AG04449 (cell line): ENCODE measurements around the gene HERC4.

ENCODE experiments used
- CTCF ChIA-PET: fragments of 350-600 bp; formaldehyde crosslinking; extraction: SDS; loops from one replicate; lab custom pipeline; 2021; ENCODE audit warnings: antibody characterized with exemption; lab: Yijun Ruan, JAX
- POLR2A ChIA-PET: fragments of 400-600, 350-600 bp; formaldehyde crosslinking; extraction: SDS; loops from one replicate; lab custom pipeline; 2020; ENCODE audit warnings: antibody characterized with exemption, inconsistent platforms; lab: Yijun Ruan, JAX
- DNase-seq: peaks from one replicate; pipeline ENCODE4 v3.0.0-alpha.2; 2010; ENCODE audit warnings: low read depth, low spot score
- H3K4me3 ChIP-seq: 2 replicates; pipeline ENCODE4 v1.5.1; 2011; ENCODE audit warnings: low read depth, mild to moderate bottlenecking, control low read depth, low read length
- TF ChIP-seq, protein P1 (sequence below): IDR thresholded peaks from one replicate; pipeline ENCODE4 v1.5.1; 2011; ENCODE audit warnings: mild to moderate bottlenecking, moderate library complexity, low read length, control low read depth, inconsistent platforms; ENCODE audit not compliant: insufficient read depth; ENCODE audit errors: missing control alignments

HERC4 gene

GRCh38 chr10:67917169-67917568 is 157.9 kb downstream of the HERC4 start:
- no peak overlapping the region for H3K4me3 ChIP-seq
- no peak for DNase-seq
- TF ChIP-seq, protein P1, sequence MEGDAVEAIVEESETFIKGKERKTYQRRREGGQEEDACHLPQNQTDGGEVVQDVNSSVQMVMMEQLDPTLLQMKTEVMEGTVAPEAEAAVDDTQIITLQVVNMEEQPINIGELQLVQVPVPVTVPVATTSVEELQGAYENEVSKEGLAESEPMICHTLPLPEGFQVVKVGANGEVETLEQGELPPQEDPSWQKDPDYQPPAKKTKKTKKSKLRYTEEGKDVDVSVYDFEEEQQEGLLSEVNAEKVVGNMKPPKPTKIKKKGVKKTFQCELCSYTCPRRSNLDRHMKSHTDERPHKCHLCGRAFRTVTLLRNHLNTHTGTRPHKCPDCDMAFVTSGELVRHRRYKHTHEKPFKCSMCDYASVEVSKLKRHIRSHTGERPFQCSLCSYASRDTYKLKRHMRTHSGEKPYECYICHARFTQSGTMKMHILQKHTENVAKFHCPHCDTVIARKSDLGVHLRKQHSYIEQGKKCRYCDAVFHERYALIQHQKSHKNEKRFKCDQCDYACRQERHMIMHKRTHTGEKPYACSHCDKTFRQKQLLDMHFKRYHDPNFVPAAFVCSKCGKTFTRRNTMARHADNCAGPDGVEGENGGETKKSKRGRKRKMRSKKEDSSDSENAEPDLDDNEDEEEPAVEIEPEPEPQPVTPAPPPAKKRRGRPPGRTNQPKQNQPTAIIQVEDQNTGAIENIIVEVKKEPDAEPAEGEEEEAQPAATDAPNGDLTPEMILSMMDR, result no peak
- ChIA-PET POLR2A (no interaction called here), CTCF (interaction anchor here (1.0 to 1.4 kb wide), 3 partner anchors 8 to 239 kb away, joined by 3 to 4 read pairs (median 3); no protein-coding TSS in a partner anchor)

DNA sequence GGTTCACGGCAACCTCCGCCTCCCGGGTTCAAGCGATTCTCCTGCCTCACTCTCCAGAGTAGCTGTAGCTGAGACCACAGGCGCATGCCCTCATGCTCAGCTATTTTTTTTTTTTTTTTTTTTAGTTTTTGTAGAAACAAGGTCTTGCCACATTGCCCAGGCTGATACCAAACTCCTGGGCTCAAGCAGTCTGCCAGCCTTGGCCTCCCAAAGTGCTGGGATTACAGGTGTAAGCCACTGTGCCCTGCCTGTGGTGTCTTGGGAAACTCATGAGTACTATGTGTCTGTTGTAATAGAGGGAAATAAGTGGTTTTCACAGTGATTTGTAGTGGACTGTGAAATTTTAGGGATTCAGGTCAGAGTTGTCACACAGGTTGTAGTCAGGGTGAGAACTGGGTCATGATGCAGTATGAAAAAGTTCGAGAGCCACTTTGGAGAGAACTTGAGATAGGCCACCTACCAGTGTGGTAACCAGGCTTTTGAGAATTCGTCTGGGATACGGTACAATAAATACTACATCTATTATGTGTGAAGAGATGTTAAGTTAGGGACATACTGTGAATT is 160.2 kb downstream of the HERC4 start:
- TF ChIP-seq, protein P1, result no peak
- H3K4me3 ChIP-seq, result no peak overlapping the region
- no peak for DNase-seq
- POLR2A ChIA-PET, result no interaction called here
- CTCF ChIA-PET, result interaction anchor here (0.6 kb wide), 1 partner anchor 438 kb away, joined by 3 read pairs; no protein-coding TSS in a partner anchor

GRCh38 chr10:67912331-67912946 is 162.6 kb downstream of the HERC4 start:
- no peak for DNase-seq
- no peak overlapping the region for H3K4me3 ChIP-seq
- CTCF ChIA-PET, result interaction anchor here (1.0 kb wide), 1 partner anchor 20 kb away, joined by 3 read pairs; no protein-coding TSS in a partner anchor
- POLR2A ChIA-PET, result no interaction called here
- TF ChIP-seq, protein P1, result no peak

- POLR2A ChIA-PET, result interaction anchor here (0.7 kb wide), 1 partner anchor 801 kb away, joined by 3 read pairs; no protein-coding TSS in a partner anchor
- TF ChIP-seq, protein P1, result no peak
- DNase-seq, result no peak
- CTCF ChIA-PET, result no interaction called here
- no peak overlapping the region for H3K4me3 ChIP-seq
Observed at GRCh38 chr10:67903581-67903980, 171.5 kb downstream of the HERC4 start.

DNA sequence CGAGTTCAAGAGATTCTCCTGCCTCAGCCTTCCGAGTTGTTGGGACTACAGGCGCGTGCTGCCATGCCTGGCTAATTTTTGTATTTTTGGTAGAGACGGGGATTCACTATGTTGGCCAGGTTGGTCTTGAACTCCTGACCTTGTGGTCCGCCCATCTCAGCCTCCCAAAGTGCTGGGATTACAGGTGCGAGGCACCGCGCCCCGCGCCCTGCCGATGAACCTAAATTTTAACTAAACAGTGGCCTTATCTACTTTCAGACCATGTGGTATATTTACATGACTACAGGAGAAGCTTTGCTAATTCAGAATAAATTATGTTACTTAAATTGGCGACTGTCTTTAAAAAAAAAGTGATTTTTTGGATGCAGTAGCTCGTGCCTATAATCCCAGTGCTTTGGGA is 181.4 kb downstream of the HERC4 start:
- no peak overlapping the region for H3K4me3 ChIP-seq
- TF ChIP-seq, protein P1, result no peak
- DNase-seq, result no peak
- ChIA-PET POLR2A (no interaction called here), CTCF (interaction anchor here (2.2 kb wide), 1 partner anchor 8 kb away, joined by 6 read pairs; no protein-coding TSS in a partner anchor)

DNA sequence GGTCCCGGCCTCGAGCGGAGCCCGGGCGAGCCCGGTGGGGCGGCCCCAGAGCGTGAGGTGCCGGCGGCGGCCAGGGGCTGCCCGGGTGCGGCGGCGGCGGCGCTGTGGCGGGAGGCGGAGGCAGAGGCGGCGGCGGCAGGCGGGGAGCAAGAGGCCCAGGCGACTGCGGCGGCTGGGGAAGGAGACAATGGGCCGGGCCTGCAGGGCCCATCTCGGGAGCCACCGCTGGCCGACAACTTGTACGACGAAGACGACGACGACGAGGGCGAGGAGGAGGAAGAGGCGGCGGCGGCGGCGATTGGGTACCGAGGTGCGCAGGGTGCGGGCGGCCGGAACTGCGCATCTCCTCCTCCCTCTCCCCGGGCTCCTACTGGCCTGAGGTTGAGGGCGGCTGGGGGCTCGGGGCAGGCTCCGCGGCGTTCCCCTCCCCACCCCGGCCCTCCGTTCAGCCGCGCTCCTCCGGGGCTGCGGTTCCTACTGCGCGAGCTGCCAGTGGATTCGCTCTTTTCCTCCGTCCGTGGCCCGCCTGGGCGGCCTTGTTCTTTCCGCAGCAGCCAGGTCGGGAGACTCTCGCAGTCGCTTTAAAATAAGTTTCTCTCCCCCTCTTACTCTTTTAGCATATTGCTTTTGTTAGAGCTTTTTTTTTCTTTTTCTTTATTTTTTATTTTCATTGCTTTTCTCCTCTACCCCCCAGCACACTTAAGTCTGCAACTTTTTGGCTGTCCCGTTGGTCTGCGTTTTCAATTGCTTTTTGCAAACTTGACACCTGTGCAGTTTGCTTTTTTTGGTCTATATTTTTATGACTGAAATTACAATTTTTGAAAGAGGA is 190.0 kb downstream of the HERC4 start:
- TF ChIP-seq, protein P1, result no peak
- POLR2A ChIA-PET, result interaction anchor here (0.6 to 1.0 kb wide), 4 partner anchors 12 to 447 kb away, joined by 3 to 4 read pairs (median 3); partner anchors contain the start of gene HNRNPH3
- DNase-seq, result no peak
- H3K4me3 ChIP-seq, result peak overlapping the region; percentile 76
- CTCF ChIA-PET, result interaction anchor here (0.8 to 1.8 kb wide), 4 partner anchors 9 to 417 kb away, joined by 4 to 7 read pairs (median 6); no protein-coding TSS in a partner anchor
